CD4-positive, alpha-beta memory T cell (primary cell): ENCODE results near the gene MXI1. TPM values are rescaled to one million over a fixed set of nuclear protein-coding genes. Genes with fewer than 3 reads are reported as not detected.

Experiments used
- CTCF ChIA-PET: fragments of 350-600 bp; sonication (Branson Sonifier 250); formaldehyde crosslinking; loops from one replicate; lab custom pipeline; 2021; ENCODE audit warnings: inconsistent platforms; ENCODE audit not compliant: partially characterized antibody; lab: Charles Lee
- POLR2A ChIA-PET: fragments of 350-600 bp; sonication (Branson Sonifier 250); formaldehyde crosslinking; loops from one replicate; lab custom pipeline; 2021; ENCODE audit not compliant: partially characterized antibody; lab: Charles Lee
- DNase-seq, 5 donors: peaks; one replicate each; pipeline versions ENCODE4 v3.0.0 to v3.0.0-alpha.2; 2020 to 2022; ENCODE audit warnings: mixed read lengths in 1 of 5
- H3K27ac ChIP-seq: one replicate; pipeline ENCODE4 v1.7.0; 2013; ENCODE audit warnings: low read depth, low read length
- H3K27me3 ChIP-seq: 2 replicates; pipeline ENCODE4 v1.7.0; 2013; ENCODE audit warnings: mild to moderate bottlenecking, low read length, moderate library complexity; ENCODE audit not compliant: insufficient read depth
- H3K36me3 ChIP-seq: 2 replicates; pipeline ENCODE4 v1.7.0; 2013; ENCODE audit warnings: mild to moderate bottlenecking, low read length, moderate library complexity; ENCODE audit not compliant: insufficient read depth
- H3K4me1 ChIP-seq: 2 replicates; pipeline ENCODE4 v1.7.0; 2013; ENCODE audit warnings: mild to moderate bottlenecking, low read length, moderate library complexity; ENCODE audit not compliant: insufficient read depth
- H3K4me3 ChIP-seq, 2 donors: one replicate each; pipeline ENCODE4 v1.7.0; 2013; ENCODE audit warnings: low read length in 2 of 2, mild to moderate bottlenecking in 1 of 2
- H3K9me3 ChIP-seq, 2 donors: one replicate each; pipeline ENCODE4 v1.7.0; 2013; ENCODE audit warnings: low read length in 2 of 2, control low read depth in 1 of 2; ENCODE audit not compliant: control insufficient read depth in 1 of 2
- H3K27ac Mint-ChIP-seq, 7 donors: one replicate each; pipeline ENCODE4 v1.8.0; 2020 to 2021; ENCODE audit warnings: mixed read lengths in 7 of 7, mild to moderate bottlenecking in 6 of 7, inconsistent platforms in 3 of 7, moderate library complexity in 3 of 7
- H3K27me3 Mint-ChIP-seq, 2 donors: one replicate each; pipeline ENCODE4 v1.8.0; 2020 to 2021; ENCODE audit warnings: mixed read lengths in 2 of 2
- H3K36me3 Mint-ChIP-seq, 2 donors: one replicate each; pipeline ENCODE4 v1.8.0; 2020 to 2021; ENCODE audit warnings: mixed read lengths in 2 of 2, inconsistent platforms in 1 of 2, mild to moderate bottlenecking in 1 of 2
- H3K4me1 Mint-ChIP-seq, 4 donors: one replicate each; pipeline ENCODE4 v1.8.0; 2020 to 2021; ENCODE audit warnings: mixed read lengths in 4 of 4, mild to moderate bottlenecking in 1 of 4
- H3K4me3 Mint-ChIP-seq, 8 donors: one replicate each; pipeline ENCODE4 v1.8.0; 2020 to 2021; ENCODE audit warnings: mixed read lengths in 8 of 8, mild to moderate bottlenecking in 7 of 8, moderate library complexity in 6 of 8, inconsistent platforms in 3 of 8
- H3K9me3 Mint-ChIP-seq, 8 donors: one replicate each; pipeline ENCODE4 v1.8.0; 2020 to 2021; ENCODE audit warnings: mixed read lengths in 8 of 8, mild to moderate bottlenecking in 5 of 8, inconsistent platforms in 3 of 8, moderate library complexity in 1 of 8
- intact Hi-C: fragments of 100-400 bp; cut with micrococcal nuclease; formaldehyde crosslinking; loops from one replicate; pipeline ENCODE4 v1.15.1; 2023
- polyA plus RNA-seq, 2 donors: library from polyadenylated mRNA; unstranded; fragments of 300-500 nt; fragmentation: Illumina TruSeq; gene quantifications; one replicate each; pipeline ENCODE4 v1.2.3, GENCODE V29; 2021
- total RNA-seq, 2 experiments: library from RNA; stranded (reverse); gene quantifications; one replicate each; pipeline ENCODE4 v1.2.3, GENCODE V29; 2021

MXI1 gene
- total and polyA plus RNA-seq, 4 experiments from 2014 or later, result 32.1 to 56.6 (median 52.1) TPM

- Mint-ChIP-seq H3K4me1 (peaks cover 36 to 74% (median 54%) of the 10 kb centered on the region in 4 donors), H3K27me3 (no peaks in the 10 kb centered on the region), H3K27ac (peak overlapping the region; percentile 8 to 99 (median 70)), H3K4me3 (peak overlapping the region in 5 of 8 donors; percentile 3 to 66 (median 26)), H3K36me3 (peaks cover 0 to 13% of the 10 kb centered on the region in 2 donors), H3K9me3 (peaks cover 0 to 1% (median 0%) of the 10 kb centered on the region in 8 donors)
- Histone ChIP-seq H3K4me3 (no peak overlapping the region), H3K27me3 (no peaks in the 10 kb centered on the region), H3K4me1 (peaks cover 49% of the 10 kb centered on the region), H3K36me3 (no peaks in the 10 kb centered on the region), H3K9me3 (no peaks in the 10 kb centered on the region), H3K27ac (no peak overlapping the region)
- ChIA-PET CTCF (interaction anchor here (10.6 kb wide), 1 partner anchor 8 kb away, joined by 203 read pairs; no protein-coding TSS in a partner anchor), POLR2A (interaction anchor here (0.7 to 13.1 kb wide), 6 partner anchors 9 to 145 kb away, joined by 3 to 464 read pairs (median 4); no protein-coding TSS in a partner anchor)
- DNase-seq, result peak; percentile 14 to 66 (median 23)
- intact Hi-C loops, result loop anchor here (5.0 kb wide), 2 partner anchors 202 to 703 kb away; partner anchors contain the start of genes BBIP1 and SHOC2
Measured at GRCh38 chr10:110214371-110214826, 7.0 kb downstream of the MXI1 start.

DNA sequence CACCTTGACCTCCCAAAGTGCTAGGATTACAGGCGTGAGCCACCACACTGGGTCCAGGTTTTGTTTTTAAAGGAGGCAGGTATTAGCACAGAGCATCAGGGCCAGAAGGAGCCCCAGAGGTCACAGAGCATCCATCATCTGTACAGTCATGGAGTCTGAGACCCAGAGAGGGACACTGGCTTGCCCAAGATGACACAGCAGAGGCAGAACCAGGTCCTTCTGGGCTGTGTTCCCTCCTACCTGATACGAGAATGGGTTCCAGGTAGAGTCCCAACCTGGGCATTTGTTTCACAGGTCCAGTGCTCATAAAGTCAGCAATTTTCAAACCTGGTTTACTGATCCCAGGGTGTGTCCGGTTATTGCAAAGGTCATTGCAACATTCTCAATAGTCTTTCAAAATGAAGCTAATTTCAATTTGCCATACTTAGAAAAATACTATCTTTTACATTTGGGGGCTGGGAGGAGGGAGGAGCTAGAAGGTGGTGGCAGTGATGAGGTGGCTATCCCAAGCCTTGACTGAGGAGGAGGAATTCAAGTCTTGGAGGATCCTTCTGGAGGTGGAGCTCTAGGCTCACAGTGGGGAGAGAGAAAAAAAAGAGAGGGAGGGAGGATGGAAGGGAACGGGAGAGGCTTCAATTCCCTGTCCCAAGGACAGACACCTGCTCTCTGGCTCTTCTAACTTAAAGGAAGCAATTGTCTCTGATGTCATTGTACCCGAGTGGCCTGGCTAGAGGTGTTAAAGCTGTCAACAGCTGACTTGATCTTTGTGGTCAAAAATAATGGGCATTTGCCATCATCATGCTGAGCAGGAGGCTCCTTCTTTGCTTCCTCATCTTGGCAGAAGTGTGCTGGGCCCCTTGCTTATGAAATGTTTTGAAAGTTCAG is 8.1 kb downstream of the MXI1 start:
- Histone ChIP-seq H3K4me1 (peaks cover 49% of the 10 kb centered on the region), H3K36me3 (no peaks in the 10 kb centered on the region), H3K4me3 (no peak overlapping the region), H3K9me3 (no peaks in the 10 kb centered on the region), H3K27me3 (no peaks in the 10 kb centered on the region), H3K27ac (no peak overlapping the region)
- H3K4me1 Mint-ChIP-seq, result peaks cover 36 to 77% (median 59%) of the 10 kb centered on the region in 4 donors
- H3K27me3 Mint-ChIP-seq, result no peaks in the 10 kb centered on the region
- H3K27ac Mint-ChIP-seq, result peak overlapping the region in 6 of 7 donors; percentile 18 to 79 (median 57)
- peaks cover 0 to 6% of the 10 kb centered on the region in 2 donors for H3K36me3 Mint-ChIP-seq
- peak overlapping the region in 3 of 8 donors; percentile 34 to 57 (median 36) for H3K4me3 Mint-ChIP-seq
- intact Hi-C loops, result no loop called here
- DNase-seq, result no peak
- H3K9me3 Mint-ChIP-seq, result no peaks in the 10 kb centered on the region
- ChIA-PET POLR2A (interaction anchor here (0.7 to 13.1 kb wide), 3 partner anchors 8 to 73 kb away, joined by 3 to 464 read pairs (median 3); no protein-coding TSS in a partner anchor), CTCF (interaction anchor here (0.8 to 10.6 kb wide), 2 partner anchors 6 to 77 kb away, joined by 3 to 203 read pairs; no protein-coding TSS in a partner anchor)

DNA sequence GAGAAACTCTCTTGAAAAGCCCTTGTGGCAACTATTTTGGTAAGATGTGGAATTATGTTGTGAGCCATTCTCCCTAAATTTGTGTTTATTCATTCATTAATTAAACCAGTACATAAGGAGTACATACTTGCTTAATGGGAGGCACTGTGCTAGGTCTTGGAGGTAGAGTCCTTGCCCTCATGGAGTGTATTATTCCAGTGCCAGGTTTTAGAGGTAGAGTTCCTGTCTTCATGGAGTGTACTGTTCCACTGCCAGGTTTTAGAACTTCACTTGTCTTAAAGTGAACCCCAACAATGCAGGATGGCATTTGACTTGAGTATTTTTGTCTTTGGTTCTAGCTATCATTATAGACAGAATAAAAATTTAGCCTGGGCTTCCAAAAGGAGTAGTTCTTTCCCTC is 8.8 kb downstream of the MXI1 start:
- no peak overlapping the region for H3K4me3 ChIP-seq
- H3K4me1 ChIP-seq, result peaks cover 51% of the 10 kb centered on the region
- intact Hi-C loops, result no loop called here
- no peaks in the 10 kb centered on the region for H3K9me3 ChIP-seq
- DNase-seq, result no peak
- Mint-ChIP-seq H3K9me3 (no peaks in the 10 kb centered on the region), H3K36me3 (no peaks in the 10 kb centered on the region), H3K4me3 (peak overlapping the region in 1 of 8 donors; percentile 34), H3K27me3 (no peaks in the 10 kb centered on the region), H3K4me1 (peaks cover 38 to 76% (median 59%) of the 10 kb centered on the region in 4 donors), H3K27ac (peak overlapping the region in 2 of 7 donors; percentile 74 to 79)
- H3K27me3 ChIP-seq, result no peaks in the 10 kb centered on the region
- CTCF ChIA-PET, result interaction anchor here (0.8 kb wide), 1 partner anchor 77 kb away, joined by 3 read pairs; no protein-coding TSS in a partner anchor
- POLR2A ChIA-PET, result interaction anchor here (2.1 to 13.1 kb wide), 2 partner anchors 7 to 8 kb away, joined by 15 to 464 read pairs; partner anchors contain the start of gene MXI1
- no peaks in the 10 kb centered on the region for H3K36me3 ChIP-seq
- H3K27ac ChIP-seq, result no peak overlapping the region

DNA sequence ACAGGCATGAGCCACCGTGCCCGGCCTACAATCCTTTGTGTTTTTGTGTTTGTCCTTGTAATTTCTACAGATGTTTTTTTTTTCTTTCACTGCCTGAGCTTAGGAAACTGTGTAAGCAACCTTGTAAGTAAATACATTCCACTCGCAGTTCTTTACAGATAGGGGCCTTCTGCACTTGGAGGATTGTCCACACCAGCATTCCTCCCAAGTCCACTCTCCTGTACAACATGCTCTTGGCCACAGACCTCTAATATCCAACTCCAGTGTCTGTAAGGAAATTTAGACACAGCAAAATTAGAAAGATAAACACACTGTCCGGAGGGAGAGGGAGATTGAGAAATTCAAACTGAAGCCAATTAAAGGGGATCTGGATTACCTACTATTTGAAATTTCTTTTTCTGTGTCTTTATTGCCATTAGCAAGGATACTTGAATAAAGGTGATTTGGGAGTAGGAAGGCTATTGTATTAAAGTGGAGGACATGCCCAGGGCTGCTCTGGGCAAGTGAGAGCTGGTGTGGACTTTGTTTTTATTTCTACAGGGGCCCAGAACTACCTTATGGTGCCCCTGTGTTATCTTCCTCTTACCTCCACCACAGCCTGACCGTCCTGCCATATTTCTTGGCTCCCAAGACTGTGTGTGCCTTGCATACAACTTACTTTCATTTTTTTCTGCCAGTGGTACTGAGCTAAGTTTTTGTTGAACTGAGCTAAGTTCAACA is 9.7 kb downstream of the MXI1 start:
- no peaks in the 10 kb centered on the region for H3K9me3 Mint-ChIP-seq
- no peaks in the 10 kb centered on the region for H3K9me3 ChIP-seq
- H3K36me3 Mint-ChIP-seq, result no peaks in the 10 kb centered on the region
- no peaks in the 10 kb centered on the region for H3K27me3 Mint-ChIP-seq
- no peak overlapping the region for H3K4me3 ChIP-seq
- H3K27me3 ChIP-seq, result no peaks in the 10 kb centered on the region
- intact Hi-C loops, result no loop called here
- CTCF ChIA-PET, result interaction anchor here (1.2 to 10.4 kb wide), 2 partner anchors 7 to 80 kb away, joined by 5 to 203 read pairs; partner anchors contain the start of gene MXI1
- POLR2A ChIA-PET, result interaction anchor here (2.1 to 13.1 kb wide), 2 partner anchors 6 to 9 kb away, joined by 15 to 464 read pairs; partner anchors contain the start of gene MXI1
- peak overlapping the region in 2 of 7 donors; percentile 38 to 51 for H3K27ac Mint-ChIP-seq
- peaks cover 51% of the 10 kb centered on the region for H3K4me1 ChIP-seq
- H3K27ac ChIP-seq, result no peak overlapping the region
- DNase-seq, result no peak
- H3K4me3 Mint-ChIP-seq, result no peak overlapping the region
- H3K4me1 Mint-ChIP-seq, result peaks cover 37 to 76% (median 58%) of the 10 kb centered on the region in 4 donors
- no peaks in the 10 kb centered on the region for H3K36me3 ChIP-seq

DNA sequence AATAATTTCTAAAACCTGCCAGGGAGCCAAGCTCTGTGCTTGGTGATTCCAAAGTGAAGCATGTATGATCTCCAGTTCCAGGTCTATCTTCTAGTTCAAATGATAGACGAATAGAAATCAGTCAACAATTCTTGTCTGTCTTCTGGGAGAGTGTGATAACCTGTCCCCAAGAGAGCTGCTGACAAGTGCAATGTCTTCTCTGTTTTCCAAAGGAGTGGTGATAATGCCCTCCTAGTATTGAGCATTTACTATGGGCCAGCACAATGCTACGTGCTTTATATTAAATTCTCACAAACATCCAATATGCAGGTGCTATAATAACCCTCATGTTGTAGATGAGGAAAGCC is 10.2 kb downstream of the MXI1 start:
- H3K4me1 ChIP-seq, result peaks cover 51% of the 10 kb centered on the region
- no peaks in the 10 kb centered on the region for H3K36me3 ChIP-seq
- H3K4me3 ChIP-seq, result no peak overlapping the region
- POLR2A ChIA-PET, result interaction anchor here (2.1 kb wide), 1 partner anchor 9 kb away, joined by 15 read pairs; the partner anchor contains the start of gene MXI1
- no peak overlapping the region for H3K27ac ChIP-seq
- H3K27ac Mint-ChIP-seq, result peak overlapping the region in 1 of 7 donors; percentile 29
- intact Hi-C loops, result no loop called here
- H3K27me3 ChIP-seq, result no peaks in the 10 kb centered on the region
- H3K4me3 Mint-ChIP-seq, result no peak overlapping the region
- H3K9me3 Mint-ChIP-seq, result no peaks in the 10 kb centered on the region
- no peak for DNase-seq
- H3K4me1 Mint-ChIP-seq, result peaks cover 35 to 76% (median 56%) of the 10 kb centered on the region in 4 donors
- CTCF ChIA-PET, result interaction anchor here (1.2 to 10.4 kb wide), 2 partner anchors 8 to 80 kb away, joined by 5 to 203 read pairs; partner anchors contain the start of gene MXI1
- H3K27me3 Mint-ChIP-seq, result no peaks in the 10 kb centered on the region
- H3K36me3 Mint-ChIP-seq, result no peaks in the 10 kb centered on the region
- H3K9me3 ChIP-seq, result no peaks in the 10 kb centered on the region

GRCh38 chr10:110218632-110219031 is 11.2 kb downstream of the MXI1 start:
- Histone ChIP-seq H3K4me3 (no peak overlapping the region), H3K36me3 (no peaks in the 10 kb centered on the region), H3K27me3 (no peaks in the 10 kb centered on the region), H3K27ac (no peak overlapping the region), H3K9me3 (no peaks in the 10 kb centered on the region), H3K4me1 (peaks cover 41% of the 10 kb centered on the region)
- CTCF ChIA-PET, result interaction anchor here (1.2 to 10.4 kb wide), 3 partner anchors 9 to 79 kb away, joined by 3 to 203 read pairs (median 54); partner anchors contain the start of gene MXI1
- H3K4me3 Mint-ChIP-seq, result peak overlapping the region in 1 of 8 donors; percentile 30
- H3K36me3 Mint-ChIP-seq, result no peaks in the 10 kb centered on the region
- no peak for DNase-seq
- peaks cover 28 to 72% (median 50%) of the 10 kb centered on the region in 4 donors for H3K4me1 Mint-ChIP-seq
- no peaks in the 10 kb centered on the region for H3K9me3 Mint-ChIP-seq
- POLR2A ChIA-PET, result interaction anchor here (9.8 kb wide), 1 partner anchor 8 kb away, joined by 464 read pairs; the partner anchor contains the start of gene MXI1
- H3K27me3 Mint-ChIP-seq, result no peaks in the 10 kb centered on the region
- H3K27ac Mint-ChIP-seq, result peak overlapping the region in 2 of 7 donors; percentile 46 to 51
- intact Hi-C loops, result no loop called here
